HuH-7.5 (cell line): Measurements from ENCODE around the gene CNTRL.
"Not testable (repeated sequence)": the region's sequence is repeated elsewhere in the genome, so short reads cannot be mapped to it uniquely, and the experiment has no call there.

Experiments
- DNase-seq: peaks from one replicate; pipeline ENCODE4 v3.0.0; 2011; ENCODE audit warnings: low spot score

Gene CNTRL

GRCh38 chr9:121129384-121129783 is 54.6 kb downstream of the CNTRL start:
- DNase-seq: not testable (repeated sequence)

DNA sequence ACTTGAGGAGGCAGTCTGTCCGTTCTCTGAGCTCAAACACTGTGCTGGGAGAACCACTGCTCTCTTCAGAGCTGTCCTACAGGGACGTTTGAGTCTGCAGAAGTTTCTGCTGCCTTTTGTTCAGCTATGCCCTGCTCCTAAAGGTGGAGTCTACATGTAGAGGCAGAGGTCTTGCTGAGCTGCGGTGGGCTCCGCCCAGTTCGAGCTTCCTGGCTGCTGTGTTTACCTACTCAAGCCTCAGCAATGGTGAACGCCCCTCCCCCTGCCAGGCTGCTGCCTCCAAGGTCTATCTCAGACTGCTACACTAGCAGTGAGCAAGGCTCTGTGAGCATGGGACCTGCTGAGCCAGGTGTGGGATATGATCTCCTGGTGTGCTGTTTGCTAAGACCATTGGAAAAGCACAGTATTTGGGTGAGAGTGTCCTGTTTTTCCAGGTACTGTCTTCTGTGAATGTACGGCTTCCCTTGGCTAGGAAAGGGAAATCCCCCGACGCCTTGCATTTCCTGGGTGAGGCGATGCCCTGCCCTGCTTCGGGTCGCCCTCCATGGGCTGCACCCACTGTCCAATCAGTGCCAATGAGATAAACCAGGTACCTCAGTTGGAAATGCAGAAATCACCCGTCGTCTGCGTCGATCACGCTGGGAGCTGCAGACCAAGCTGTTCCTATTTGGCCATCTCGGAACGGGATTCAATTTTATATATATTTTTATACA is 58.5 kb downstream of the CNTRL start:
- no peak for DNase-seq

- no peak for DNase-seq
Measured at GRCh38 chr9:121135642-121136041, 60.9 kb downstream of the CNTRL start.

GRCh38 chr9:121138561-121138960 is 63.8 kb downstream of the CNTRL start:
- no peak for DNase-seq

- no peak for DNase-seq
Measured at GRCh38 chr9:121138973-121139372, 64.2 kb downstream of the CNTRL start.

DNA sequence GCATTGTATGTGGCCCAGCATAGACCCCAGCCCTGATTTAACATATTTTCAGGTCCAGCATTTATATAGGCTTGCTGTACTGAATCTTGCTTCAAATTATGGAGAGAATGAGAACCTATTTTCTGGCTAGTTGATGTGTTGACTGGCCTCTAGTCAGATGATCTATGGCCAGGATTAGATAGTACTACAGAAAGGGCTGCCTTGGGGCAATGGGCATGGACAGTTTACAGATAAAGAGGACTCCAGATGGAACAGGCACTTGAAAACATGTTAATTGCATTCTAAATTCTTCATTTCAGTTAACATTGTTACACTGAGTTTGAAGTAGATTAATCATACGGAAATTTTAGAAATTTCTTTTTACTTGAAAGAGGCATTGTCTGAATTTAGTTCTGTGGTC is 65.4 kb downstream of the CNTRL start:
- DNase-seq: no peak

- no peak for DNase-seq
Measured at GRCh38 chr9:121141306-121141705, 66.6 kb downstream of the CNTRL start.

DNA sequence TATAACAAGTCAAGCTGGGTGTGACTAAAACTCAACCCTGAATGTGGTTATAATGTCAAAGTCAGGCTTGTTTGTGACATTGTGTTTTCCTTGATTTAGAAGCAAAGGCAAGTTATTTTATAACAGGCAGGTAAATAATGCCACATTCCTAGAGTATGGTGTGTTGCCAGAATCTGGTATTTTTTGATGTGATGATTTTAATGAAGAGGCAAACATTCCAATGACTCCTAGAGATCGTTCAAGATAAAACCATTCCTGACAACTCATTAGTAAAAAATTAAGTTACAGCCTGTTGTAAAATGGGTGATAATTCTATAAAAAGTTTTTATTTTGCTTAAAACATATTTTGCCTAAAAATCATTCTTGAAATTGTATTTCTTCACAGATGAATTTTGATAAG is 67.0 kb downstream of the CNTRL start:
- no peak for DNase-seq

GRCh38 chr9:121143771-121144170 is 69.0 kb downstream of the CNTRL start:
- DNase-seq: no peak

DNA sequence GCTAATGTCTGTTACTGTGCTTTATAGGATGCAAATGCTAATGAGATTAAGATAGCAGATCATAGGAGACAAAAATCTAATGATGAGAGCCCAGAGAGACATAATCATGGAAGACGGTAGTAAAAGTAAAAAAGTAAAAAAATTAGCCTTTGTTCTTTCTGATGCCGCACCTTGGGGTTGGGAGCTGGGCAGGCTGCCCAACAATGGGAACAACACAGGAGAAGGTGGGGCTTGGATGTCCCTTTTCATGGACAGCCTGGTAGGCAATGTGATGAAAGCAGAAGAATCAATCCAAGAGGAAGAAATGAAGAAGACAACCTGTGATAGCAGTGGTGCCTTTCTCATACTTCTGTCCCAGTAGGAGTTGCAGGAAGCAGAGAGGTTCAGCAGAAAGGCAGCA is 69.7 kb downstream of the CNTRL start:
- no peak for DNase-seq

DNA sequence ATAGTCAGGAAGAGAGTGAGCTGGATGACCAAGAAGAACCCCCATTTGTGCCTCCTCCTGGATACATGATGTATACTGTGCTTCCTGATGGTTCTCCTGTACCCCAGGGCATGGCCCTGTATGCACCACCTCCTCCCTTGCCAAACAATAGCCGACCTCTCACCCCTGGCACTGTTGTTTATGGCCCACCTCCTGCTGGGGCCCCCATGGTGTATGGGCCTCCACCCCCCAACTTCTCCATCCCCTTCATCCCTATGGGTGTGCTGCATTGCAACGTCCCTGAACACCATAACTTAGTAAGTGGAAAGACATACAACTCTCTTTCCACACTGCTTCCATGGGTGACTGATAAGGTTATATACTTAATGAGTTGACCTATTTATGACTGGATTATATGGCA is 75.4 kb downstream of the CNTRL start:
- DNase-seq: no peak

- no peak for DNase-seq
Measured at GRCh38 chr9:121153642-121154041, 78.9 kb downstream of the CNTRL start.

GRCh38 chr9:121154782-121155181 is 80.0 kb downstream of the CNTRL start:
- DNase-seq: no peak

- no peak for DNase-seq
Measured at GRCh38 chr9:121156263-121156731, 81.5 kb downstream of the CNTRL start.

- no peak for DNase-seq
Measured at GRCh38 chr9:121157939-121158338, 83.2 kb downstream of the CNTRL start.

DNA sequence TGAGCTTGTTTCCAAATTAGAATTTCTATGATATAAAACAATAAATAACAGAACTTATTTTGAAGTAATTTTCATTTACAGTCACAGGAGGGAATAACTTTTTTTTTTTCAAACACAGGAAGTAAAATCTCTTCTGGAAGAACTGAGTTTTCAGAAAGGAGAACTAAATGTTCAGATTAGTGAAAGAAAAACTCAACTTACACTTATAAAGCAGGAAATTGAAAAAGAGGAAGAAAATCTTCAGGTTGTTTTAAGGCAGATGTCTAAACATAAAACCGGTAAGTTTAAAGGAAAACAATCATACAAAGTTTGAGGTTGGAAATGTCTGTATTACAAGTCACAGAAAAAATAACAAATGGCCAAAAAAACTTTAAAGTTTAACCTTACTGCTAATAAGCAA is 85.3 kb downstream of the CNTRL start:
- no peak for DNase-seq

DNA sequence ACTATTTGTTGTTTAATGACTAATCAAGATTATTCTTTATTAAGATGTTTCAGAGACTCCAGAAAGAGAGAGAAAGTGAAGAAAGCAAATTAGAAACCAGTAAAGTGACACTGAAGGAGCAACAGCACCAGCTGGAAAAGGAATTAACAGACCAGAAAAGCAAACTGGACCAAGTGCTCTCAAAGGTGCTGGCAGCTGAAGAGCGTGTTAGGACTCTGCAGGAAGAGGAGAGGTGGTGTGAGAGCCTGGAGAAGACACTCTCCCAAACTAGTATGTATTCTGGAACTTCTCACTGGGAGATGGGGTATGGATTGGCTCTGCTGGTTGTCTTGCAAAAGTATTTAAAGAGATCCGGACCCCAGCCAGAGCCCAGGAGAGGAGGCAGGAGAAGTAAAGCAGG is 93.3 kb downstream of the CNTRL start:
- DNase-seq: no peak

DNA sequence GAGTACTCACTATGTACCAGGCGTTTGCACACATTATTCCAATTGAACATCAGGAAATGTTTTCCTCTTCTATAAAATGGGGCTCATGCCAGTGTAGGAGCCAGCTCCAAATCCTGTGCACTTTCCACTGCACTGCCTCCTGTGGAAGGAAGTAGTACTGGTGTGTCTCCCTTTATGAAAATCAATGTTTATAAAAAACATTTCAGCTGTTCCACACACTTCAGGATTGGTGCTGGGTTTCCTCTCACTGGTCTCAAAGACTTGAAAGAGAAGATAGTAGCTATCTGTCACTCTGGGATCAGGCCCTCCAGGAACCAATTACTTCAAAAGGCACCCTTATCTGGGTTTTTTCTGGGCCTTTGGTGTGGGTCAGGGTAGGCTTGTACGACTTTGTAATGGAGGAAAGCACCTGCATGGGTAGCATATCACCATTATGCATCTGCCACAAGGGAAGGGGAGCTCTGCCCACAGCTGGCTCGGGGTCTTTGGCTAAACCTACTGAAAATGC is 94.4 kb downstream of the CNTRL start:
- DNase-seq: no peak

- DNase-seq: no peak
Measured at GRCh38 chr9:121171236-121171635, 96.5 kb downstream of the CNTRL start.

DNA sequence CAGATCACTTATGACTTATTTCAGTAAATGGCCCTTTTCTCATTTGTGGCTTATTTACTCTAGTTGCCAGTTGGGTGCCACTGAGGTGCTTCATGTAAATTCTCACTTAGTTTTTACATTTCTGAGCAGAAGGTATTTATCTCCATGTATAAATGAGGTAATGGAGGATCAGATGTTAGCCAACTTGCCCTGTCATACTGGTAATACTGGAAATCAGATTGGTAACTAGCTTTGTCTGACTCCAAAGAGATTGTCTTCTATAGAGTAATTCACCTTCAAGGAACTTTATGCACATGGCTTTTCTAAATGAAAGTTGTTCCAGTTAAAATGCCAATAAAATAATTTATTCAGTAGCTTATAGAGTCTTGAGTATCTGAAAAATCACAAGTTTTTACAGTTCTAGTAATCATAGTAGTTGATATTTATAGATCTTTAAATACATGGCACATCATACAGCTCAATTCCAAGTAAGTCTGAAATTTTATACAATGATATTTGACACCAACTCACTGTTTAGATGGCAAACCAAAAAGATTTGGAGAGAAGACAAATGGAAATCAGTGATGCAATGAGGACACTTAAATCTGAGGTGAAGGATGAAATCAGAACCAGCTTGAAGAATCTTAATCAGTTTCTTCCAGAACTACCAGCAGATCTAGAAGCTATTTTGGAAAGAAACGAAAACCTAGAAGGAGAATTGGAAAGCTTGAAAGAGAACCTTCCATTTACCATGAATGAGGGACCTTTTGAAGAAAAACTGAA is 98.2 kb downstream of the CNTRL start:
- no peak for DNase-seq

GRCh38 chr9:121173501-121173900 is 98.7 kb downstream of the CNTRL start:
- no peak for DNase-seq

- DNase-seq: no peak
Measured at GRCh38 chr9:121178676-121179372, 104.1 kb downstream of the CNTRL start.

DNA sequence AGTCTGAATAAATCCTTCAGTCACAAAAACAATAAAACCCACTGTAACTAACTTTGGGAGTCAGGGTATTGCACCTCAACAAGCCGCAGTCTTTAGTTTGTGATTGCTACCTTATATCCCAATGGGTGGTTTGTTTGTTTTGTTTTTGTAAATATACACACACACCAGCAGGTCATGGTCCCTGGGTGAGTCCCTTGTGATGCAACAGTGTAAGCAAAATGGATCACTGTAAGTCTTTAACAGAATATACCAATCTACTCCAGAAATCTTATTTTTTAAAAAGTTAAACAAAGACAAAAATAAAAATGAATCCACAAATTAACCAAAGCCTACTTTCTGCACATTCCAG is 104.6 kb downstream of the CNTRL start:
- not testable (repeated sequence) for DNase-seq
